Left colon (tissue), 2 donors: Measurements from ENCODE around the gene ZSCAN30. TPM values are rescaled to one million over a fixed set of nuclear protein-coding genes. Genes with fewer than 3 reads are reported as not detected.
A peak's percentile ranks its signal among the peaks of the same experiment; 100 is the strongest.

ENCODE experiments used
- ATAC-seq: fragments of 200-7000 bp; cut with Tn5 transposase; one replicate; pipeline ENCODE4 v1.9.1; 2020; ENCODE audit warnings: mild to moderate bottlenecking, moderate library complexity
- DNase-seq, 2 donors: peaks; one replicate each; pipeline ENCODE4 v3.0.0-alpha.2; 2020
- intact Hi-C, 2 donors: fragments of 100-400 bp; cut with DNase I in 1 of 2; cut with micrococcal nuclease in 1 of 2; formaldehyde crosslinking; loops; one replicate each; pipeline versions ENCODE4 v1.11.2 to v1.14.0; 2022; cut with DNase I, micrococcal nuclease
- long read RNA-seq: library from polyadenylated mRNA; unstranded; transcript quantifications from one replicate; pipeline ENCODE4 v2.0.0, GENCODE V29; 2021
- total RNA-seq, 2 donors: library from RNA; stranded (reverse); fragmentation: NEBNext Ultra II Directional; extraction: Animal tissue kit (Norgen Biotek cat#: 25700); gene quantifications; one replicate each; pipeline ENCODE4 v1.2.1, GENCODE V29; 2021
- donor health status: DM: no; HTN: no; CAD: no.
- donor health status: DM: yes; HTN: yes; CAD: no.

ZSCAN30 gene
- total RNA-seq, result 10 to 100 TPM; 12.9 to 13.0 TPM
- long read RNA-seq, partial matches to known transcripts, result 0 of 8 reads
- long read RNA-seq, other reads (novel, unspliced or antisense), result 8 of 8 reads

DNA sequence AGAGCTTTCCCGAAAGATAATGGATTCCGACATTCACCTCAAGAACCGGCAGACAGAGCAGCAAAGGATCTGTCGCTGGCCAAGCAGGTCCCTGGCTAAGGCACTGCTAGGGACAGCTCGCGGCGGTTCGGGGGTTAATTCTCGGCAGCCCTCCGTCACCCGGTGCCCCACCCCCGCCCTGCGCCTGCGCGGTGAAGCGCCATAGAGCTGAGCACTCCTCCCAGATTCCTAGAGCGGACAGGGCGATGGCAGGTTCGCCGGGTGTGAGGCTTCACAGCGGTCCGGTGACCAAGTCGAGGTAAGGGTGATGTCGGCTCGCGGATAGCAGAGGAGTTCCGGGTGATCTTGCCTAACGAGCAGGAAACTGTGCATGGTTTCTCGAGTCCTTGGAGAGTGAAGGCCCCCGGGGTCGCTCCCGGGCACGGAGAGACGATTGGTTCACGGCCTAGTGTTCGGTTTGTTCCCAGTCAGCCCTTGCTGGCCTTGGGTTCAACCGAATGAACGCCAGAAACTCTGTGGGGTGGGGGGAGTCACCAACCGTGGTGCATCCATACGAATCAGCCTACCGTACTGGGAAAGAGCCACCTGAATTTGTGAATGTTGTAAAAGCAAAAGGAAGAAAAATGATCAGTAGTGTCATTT is at the start of gene ZSCAN30:
ZSCAN30 (minus strand) TSS at position 136 of the 642 bp plus-strand sequence. CDS start 25,877 bp downstream, outside the sequence.
- ATAC-seq (peak; percentile 97), DNase-seq (peak; percentile 96)
- intact Hi-C loops, result no loop called here

- ATAC-seq, result no peak
- DNase-seq, result no peak
- intact Hi-C loops, result no loop called here
Observed at GRCh38 chr18:35337286-35337685, 47.3 kb upstream of the ZSCAN30 start.

DNA sequence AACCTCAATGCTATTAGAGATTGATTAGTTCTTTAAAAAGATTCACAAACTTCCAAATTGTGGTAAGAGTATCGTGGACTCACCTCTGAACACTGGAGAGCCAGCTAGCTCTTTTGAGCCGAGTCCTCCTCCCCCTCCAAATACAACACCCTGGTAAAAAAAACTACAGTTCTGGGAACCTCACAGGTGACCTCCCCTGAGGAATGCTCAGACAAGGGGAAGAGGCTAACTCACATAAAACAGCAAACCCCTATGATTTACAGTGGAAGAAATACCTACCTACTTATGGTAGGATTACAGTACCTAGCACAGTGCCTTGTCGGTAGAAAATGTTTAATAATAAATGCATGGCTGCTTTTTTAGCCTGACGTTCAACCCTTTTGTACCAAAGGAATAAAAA is 45.8 kb upstream of the ZSCAN30 start:
- intact Hi-C loops, result no loop called here
- no peak for ATAC-seq

GRCh38 chr18:35334821-35335220 is 44.8 kb upstream of the ZSCAN30 start:
- ATAC-seq, result no peak

More for the DNA sequence above, 45.8 kb upstream of the ZSCAN30 start:
- DNase-seq, result no peak

GRCh38 chr18:35334212-35334611 is 44.2 kb upstream of the ZSCAN30 start:
- no peak for DNase-seq
- no peak for ATAC-seq
- intact Hi-C loops, result no loop called here

More at GRCh38 chr18:35334821-35335220, 44.8 kb upstream of the ZSCAN30 start:
- DNase-seq, result no peak
- intact Hi-C loops, result no loop called here

DNA sequence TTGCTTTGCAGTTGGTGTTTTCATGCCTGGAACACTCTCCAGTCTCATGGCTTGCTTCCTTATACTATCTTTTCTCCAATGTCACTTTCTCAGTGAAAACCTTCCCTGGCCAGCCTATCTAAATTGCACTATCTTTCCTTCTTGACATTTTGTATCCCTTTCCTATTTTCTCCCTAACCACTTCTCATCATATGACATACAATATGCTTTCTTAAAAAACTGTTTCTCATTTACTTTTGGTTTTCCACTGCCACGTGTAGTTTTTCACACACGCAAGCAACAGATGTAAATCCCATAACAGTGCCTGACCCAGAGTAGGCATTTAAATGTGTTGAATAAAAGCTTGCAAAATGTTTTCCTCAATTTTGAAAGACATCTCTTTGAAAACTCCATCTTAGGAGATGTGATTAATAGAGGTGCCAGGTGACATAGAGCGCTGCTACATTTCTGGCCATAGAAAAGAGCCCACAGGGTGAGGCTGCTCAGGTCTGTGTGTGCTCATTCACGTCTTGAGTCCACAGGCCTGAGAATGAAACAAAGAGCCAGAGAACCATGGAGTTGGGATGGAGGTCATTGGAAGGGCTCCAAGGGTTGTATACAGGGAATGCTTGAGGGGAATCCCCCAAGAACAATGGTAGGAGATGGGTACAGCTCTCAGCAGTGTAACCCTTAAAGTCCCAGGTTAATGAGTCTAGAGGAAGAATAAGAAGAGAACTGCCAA is 41.5 kb upstream of the ZSCAN30 start:
- peak; percentile 21 for ATAC-seq
- intact Hi-C loops, result no loop called here
- DNase-seq, result no peak

GRCh38 chr18:35328868-35329267 is 38.8 kb upstream of the ZSCAN30 start:
- ATAC-seq (no peak), DNase-seq (no peak)
- intact Hi-C loops, result no loop called here

GRCh38 chr18:35326695-35327387 is 36.8 kb upstream of the ZSCAN30 start:
- DNase-seq, result no peak
- intact Hi-C loops, result no loop called here

DNA sequence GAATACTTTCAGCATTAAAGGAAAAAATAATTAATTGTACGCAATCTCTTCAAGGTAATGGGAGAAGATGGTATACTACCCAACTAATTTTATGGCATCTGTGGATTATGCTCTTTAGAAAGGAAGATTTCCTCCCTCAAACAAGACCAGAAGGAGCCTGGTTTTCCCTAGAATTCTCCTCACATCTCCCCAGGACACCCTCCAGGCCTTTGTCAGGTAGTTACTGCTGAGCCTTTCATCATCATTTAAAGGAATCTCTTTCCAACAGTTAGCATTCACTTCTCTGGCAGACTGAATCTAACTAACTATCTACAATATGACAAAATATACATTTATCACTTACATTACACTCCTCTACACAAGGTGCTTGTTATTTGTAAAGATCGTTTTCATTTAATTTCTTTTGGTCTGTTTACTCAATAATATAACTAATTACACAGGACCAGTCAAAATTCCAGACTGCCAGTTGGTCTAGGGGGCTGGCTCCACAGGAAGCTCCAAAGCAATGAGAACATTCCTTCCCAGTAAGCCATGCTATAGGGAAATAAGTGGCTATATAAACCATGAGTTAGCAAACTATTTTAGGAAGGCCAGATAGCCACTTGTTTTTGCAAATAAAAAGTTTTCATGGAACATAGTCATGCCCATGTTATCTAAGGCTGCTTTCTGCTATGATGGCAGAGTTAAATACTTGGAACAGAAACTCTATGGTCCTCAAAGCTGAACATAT is 35.1 kb upstream of the ZSCAN30 start:
- DNase-seq (no peak), ATAC-seq (no peak)
- intact Hi-C loops, result no loop called here

More at GRCh38 chr18:35326695-35327387, 36.8 kb upstream of the ZSCAN30 start:
- ATAC-seq, result no peak

DNA sequence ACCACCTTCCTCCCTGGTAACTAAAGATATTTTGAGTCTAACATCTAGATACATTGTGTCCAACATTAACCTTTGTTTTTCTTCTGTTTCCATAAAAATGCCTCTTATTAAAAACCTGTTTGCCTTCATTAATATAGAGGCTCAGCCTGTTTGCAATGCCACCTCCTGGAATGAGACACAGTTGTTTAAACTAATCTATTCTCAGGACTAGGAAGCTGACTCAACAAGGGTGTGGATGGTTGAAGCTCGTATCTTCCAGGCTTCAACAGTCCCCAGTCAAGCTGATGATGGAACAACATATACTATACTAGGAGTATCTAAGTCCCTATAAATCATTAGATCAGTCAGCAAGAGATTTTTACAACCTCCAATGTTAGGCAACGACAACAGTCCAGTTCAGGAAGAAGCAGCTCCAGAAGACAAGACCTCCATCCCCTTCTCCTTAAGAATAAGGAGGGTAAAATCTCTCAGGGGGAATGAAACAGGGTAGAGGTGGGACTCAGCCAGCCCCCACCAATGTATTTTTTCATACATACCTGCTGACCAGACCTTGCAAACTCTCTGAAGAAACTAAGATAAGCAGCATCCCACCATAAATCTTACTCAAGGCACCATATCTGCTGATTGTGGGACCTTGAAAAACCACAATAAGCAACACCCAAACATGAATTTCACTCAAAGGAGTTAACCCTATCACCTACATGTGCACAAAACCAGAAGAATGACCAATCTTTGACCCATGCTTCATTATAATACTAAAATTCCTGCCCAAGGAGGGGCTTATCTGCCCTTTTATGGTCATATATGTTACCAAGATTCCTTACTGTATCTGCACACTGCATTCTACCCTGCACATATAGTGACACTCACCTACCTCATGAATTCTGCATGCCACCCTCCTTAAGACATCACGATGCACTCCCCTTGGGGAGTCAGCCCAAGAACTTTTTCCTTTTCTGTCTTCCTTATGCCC is 32.7 kb upstream of the ZSCAN30 start:
- DNase-seq (no peak), ATAC-seq (no peak)
- intact Hi-C loops, result no loop called here

GRCh38 chr18:35311496-35311895 is 21.5 kb upstream of the ZSCAN30 start:
- ATAC-seq, result no peak
- no peak for DNase-seq
- intact Hi-C loops, result no loop called here

DNA sequence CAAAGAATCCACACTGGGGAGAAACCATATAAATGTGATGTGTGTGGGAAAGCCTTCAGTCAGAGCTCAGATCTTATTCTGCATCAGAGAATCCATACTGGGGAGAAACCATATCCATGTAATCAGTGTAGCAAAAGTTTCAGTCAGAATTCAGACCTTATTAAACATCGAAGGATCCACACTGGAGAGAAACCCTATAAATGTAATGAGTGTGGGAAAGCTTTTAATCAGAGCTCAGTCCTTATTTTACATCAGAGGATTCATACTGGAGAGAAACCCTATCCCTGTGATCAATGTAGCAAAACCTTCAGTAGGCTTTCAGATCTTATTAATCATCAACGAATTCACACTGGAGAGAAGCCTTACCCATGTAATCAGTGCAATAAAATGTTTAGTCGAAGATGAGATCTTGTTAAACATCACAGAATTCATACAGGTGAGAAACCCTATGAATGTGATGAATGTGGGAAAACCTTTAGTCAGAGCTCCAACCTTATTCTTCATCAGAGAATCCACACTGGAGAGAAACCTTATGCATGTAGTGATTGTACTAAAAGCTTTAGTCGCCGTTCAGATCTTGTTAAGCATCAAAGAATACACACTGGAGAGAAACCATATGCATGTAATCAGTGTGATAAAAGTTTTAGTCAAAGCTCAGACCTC is 16.7 kb upstream of the ZSCAN30 start:
- DNase-seq (no peak), ATAC-seq (no peak)
- intact Hi-C loops, result no loop called here

DNA sequence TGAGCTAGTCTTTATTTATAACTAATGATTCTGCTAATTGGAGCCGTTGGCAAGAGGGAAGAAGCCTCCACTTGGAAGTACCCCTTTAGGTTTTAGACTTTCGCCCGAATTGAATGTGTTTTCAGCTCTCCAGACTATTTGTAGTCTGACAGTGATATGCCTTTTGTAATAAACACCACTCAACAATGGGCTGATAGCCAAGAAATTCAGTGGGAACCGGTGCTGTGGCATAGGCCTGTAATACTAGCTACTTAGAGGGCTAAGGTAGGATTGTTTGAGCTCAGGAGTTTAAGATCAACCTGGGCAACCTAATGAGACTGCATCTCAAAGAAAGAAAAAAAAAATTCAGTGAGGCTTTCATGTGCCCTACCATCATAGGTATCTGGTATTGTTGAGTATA is 13.6 kb upstream of the ZSCAN30 start:
- ATAC-seq, result no peak
- intact Hi-C loops, result no loop called here
- DNase-seq, result no peak

- ATAC-seq (no peak), DNase-seq (no peak)
- intact Hi-C loops, result no loop called here
Observed at GRCh38 chr18:35296060-35296459, 6.0 kb upstream of the ZSCAN30 start.

- no peak for DNase-seq
- intact Hi-C loops, result no loop called here
- no peak for ATAC-seq
Observed at GRCh38 chr18:35291166-35291565, 1.1 kb upstream of the ZSCAN30 start.

GRCh38 chr18:35289727-35290093 is 319 bp downstream of the ZSCAN30 start:
- DNase-seq, result peak; percentile 34 to 63
- peak; percentile 56 for ATAC-seq
- intact Hi-C loops, result no loop called here

GRCh38 chr18:35289293-35289692 is 736 bp downstream of the ZSCAN30 start:
- intact Hi-C loops, result no loop called here
- DNase-seq (no peak), ATAC-seq (no peak)

DNA sequence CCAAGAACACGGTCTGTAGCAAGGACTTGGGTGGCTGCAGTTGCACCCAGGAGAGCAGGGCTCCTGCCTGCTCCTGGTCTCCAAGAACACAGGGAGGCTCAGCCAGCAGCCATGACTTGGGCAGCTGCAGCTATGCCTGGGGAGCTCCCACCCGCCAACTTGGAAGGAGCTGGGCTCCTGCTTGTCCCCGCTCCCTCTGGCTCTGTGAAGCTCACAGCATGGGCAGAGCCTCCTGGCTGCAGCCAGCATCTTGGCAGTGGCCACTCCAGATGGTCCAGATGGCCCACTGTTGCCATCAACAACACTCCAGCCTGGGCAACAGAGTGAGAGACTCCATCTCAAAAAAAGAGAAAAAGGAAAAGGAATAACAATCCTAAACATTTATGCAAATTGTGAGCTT is 5.2 kb downstream of the ZSCAN30 start:
- ATAC-seq (no peak), DNase-seq (no peak)
- intact Hi-C loops, result no loop called here
